ENCODE results near the gene CYP2B6.
A peak's percentile ranks its signal among the peaks of the same experiment; 100 is the strongest.
"Not testable (repeated sequence)": the region's sequence is repeated elsewhere in the genome, so short reads cannot be mapped to it uniquely, and the experiment has no call there.

Gene CYP2B6

DNA sequence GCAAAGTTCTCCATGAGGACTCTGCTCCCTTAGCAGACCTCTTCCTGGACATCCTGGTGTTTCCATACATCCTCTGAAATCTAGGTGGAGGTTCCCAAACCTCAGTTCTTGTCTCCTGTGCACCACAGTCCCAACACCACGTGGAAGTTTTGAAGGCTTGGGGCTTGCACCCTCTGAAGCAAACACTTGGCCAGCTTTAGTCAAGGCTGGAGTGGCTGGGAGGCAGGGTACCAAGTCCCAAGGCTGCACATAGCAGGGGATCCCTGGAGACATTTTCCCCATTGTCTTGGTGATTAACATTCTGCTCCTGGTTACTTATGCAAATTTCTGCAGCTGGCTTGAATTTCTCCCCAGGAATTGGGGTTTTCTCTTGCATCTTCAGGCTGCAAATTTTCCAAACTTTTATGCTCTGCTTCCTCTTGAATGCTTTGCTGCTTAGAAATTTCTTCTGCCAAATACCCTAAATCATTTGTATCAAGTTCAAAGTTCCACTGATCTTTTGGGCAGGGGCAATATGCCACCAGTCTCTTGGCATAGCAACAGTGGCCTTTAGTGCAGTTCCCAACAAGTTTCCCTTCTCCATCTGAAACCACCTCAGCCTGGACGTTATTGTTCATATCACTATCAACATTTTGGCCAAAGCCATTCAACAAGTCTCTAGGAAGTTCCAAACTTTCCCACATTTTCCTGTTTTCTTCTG is 10.2 kb upstream of the CYP2B6 start:
- FAIRE-seq; DNase-seq (ENCODE audit: low spot score): not testable (repeated sequence)

GRCh38 chr19:40981591-40981990 is 9.5 kb upstream of the CYP2B6 start:
- FAIRE-seq (no peak), DNase-seq (ENCODE audit: low spot score) (no peak)

- peak; percentile 25 for DNase-seq (ENCODE audit: low spot score)
- no peak for FAIRE-seq
Measured at GRCh38 chr19:40982594-40983101, 8.4 kb upstream of the CYP2B6 start.

DNA sequence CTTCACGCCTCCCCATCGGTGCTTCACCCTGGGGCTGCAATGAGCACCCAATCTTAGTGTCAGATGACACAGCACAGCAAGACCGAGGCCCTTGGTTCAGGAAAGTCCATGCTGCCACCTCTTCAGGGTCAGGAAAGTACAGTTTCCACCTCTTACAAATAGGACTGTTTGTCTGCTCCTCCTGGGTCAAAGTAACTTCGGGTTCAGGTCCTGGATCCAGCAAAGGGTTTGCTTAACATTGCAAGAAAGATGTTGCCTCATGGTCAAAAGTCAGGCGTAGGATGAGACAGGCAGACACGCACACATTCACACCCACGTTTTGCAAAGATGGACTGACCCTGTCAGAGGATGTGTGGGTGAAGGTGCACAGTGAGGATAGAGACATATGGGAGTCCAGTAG is 1.6 kb upstream of the CYP2B6 start:
- FAIRE-seq (no peak), DNase-seq (ENCODE audit: low spot score) (no peak)

GRCh38 chr19:40995355-40995754 is 4.3 kb downstream of the CYP2B6 start:
- no peak for FAIRE-seq
- DNase-seq (ENCODE audit: low spot score): no peak

DNA sequence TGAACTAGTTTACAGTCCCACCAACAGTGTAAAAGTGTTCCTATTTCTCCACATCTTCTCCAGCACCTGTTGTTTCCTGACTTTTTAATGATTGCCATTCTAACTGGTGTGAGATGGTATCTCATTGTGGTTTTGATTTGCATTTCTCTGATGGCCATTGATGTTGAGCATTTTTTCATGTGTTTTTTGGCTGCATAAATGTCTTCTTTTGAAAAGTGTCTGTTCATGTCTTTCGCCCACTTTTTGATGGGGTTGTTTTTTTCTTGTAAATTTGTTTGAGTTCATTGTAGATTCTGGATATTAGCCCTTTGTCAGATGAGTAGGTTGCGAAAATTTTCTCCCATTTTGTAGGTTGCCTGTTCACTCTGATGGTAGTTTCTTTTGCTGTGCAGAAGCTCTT is 7.9 kb downstream of the CYP2B6 start:
- FAIRE-seq; DNase-seq (ENCODE audit: low spot score): not testable (repeated sequence)

DNA sequence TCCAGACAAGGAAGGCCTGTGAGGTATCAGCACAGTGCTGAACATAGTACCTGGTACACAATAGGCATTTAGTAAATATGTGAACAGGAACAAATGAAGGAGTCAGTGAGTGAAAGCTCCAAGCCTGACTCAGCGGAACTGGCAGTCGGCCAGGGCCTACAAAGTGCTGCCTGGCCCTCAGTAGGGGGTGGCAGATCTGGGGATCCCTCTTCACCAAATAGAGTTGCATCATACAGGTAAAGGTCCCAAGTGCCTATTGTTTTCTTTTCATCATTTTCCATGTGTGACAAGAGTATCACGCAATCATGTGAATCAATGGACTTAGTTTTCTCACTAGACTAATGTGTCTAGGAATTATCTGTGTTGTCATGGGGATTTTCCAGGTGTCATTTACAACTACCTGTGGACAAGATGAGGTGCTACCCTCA is 9.2 kb downstream of the CYP2B6 start:
- DNase-seq (ENCODE audit: low spot score): peak; percentile 55
- FAIRE-seq: no peak

DNA sequence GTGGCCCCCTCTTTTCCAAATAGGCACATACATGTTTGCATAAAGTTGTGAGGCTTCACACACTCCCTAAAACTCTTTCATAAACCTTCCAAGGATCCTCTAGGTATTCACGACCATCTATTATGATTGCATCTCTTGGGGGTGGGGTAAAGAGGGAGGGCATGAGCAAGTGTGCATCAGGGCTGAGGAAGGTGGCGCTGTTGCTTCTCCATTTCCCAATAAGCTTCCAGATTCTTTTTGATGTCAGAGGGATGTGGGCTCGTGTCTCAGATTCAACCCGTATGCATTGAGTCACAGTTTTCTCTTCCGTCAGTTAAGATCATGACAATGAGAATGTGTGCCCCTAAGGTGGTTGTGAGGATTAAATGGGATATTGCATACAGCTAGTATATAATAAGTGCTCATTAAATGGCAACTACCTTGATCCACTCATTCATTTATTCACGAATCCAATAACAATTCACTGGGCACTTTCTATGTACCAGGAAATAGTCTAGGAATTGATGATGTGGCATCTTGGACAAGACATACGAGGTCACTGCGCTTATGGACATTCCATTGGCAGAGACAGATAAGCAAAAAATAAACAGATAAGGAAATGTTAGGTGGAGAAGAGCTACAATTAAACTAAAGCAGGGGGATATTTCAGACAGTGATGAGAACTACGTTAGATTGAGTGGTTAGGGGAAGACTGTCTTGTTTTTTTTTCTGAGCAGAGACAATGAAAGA is 10.3 kb downstream of the CYP2B6 start:
- DNase-seq (ENCODE audit: low spot score): no peak
- no peak for FAIRE-seq

GRCh38 chr19:41003656-41004055 is 12.6 kb downstream of the CYP2B6 start:
- not testable (repeated sequence) for DNase-seq (ENCODE audit: low spot score)
- peak; percentile 73 for FAIRE-seq

GRCh38 chr19:41009700-41010235 is 18.7 kb downstream of the CYP2B6 start:
- DNase-seq (ENCODE audit: low spot score): no peak
- FAIRE-seq: no peak

GRCh38 chr19:41013359-41013758 is 22.3 kb downstream of the CYP2B6 start:
- no peak for FAIRE-seq
- DNase-seq (ENCODE audit: low spot score): no peak

- FAIRE-seq (no peak), DNase-seq (ENCODE audit: low spot score) (no peak)
Measured at GRCh38 chr19:41014643-41015042, 23.6 kb downstream of the CYP2B6 start.

GRCh38 chr19:41016488-41017071 is 25.5 kb downstream of the CYP2B6 start:
- DNase-seq (ENCODE audit: low spot score) (no peak), FAIRE-seq (no peak)

GRCh38 chr19:41018736-41019290 is 27.7 kb downstream of the CYP2B6 start:
- no peak for FAIRE-seq
- DNase-seq (ENCODE audit: low spot score): no peak

DNA sequence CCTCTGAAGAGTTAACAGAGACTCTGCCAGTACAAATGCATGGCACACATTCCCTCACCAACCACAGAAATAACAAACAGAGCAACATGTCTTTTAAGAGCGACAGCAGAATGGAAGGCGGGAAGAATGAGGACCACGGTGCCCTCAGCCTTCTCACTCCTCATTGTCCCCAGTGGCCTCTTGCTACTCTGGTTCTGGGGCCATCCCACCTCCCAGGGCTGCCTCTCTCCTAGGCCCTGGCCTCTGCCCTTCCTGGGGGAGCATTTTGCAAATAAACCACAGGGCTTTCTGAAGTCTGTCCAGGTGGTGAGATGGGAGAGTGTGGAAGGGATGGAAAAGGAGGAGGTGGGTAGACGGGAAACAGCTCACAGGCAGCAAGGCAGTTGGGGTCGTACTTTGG is 28.3 kb downstream of the CYP2B6 start:
- no peak for FAIRE-seq
- no peak for DNase-seq (ENCODE audit: low spot score)

- no peak for FAIRE-seq
- DNase-seq (ENCODE audit: low spot score): no peak
Measured at GRCh38 chr19:41023193-41023592, 32.1 kb downstream of the CYP2B6 start.

- DNase-seq (ENCODE audit: low spot score) (no peak), FAIRE-seq (no peak)
Measured at GRCh38 chr19:41025411-41025810, 34.3 kb downstream of the CYP2B6 start.

GRCh38 chr19:41025871-41026270 is 34.8 kb downstream of the CYP2B6 start:
- DNase-seq (ENCODE audit: low spot score): peak; percentile 16
- no peak for FAIRE-seq

DNA sequence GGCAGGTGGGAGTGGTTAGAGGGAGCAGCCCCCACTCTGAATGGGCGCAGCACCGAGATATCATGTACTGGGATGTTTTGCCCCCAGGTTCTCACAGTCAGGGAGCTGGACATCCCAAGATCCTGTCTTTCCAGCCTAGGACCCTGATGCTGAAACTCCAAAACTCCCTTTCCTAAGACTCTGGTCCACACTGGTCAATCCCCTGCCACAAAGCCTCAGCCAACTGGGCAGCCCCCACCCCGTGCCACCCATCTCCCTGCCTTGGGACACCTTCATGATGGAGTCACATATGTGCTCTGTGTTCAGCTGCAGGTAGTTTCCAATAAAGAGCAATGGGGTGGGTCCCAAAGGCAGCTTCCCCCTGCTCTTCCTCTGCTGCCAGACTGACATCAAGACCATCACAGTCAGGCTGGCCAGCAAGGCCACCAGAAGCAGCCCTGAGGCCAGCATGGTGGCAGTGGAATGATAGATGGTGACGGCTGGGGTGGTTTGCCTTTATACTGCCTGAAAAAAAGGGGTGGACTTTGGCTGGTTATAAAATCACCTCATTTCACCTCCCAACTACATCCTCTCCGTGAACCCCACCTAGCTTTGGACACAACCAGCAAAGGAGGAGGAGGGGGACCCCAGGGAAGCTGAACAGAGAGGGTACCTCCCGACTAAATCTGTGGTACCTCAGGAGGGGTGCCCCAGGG is 36.3 kb downstream of the CYP2B6 start:
- FAIRE-seq (no peak), DNase-seq (ENCODE audit: low spot score) (no peak)

GRCh38 chr19:41029524-41030432 is 38.7 kb downstream of the CYP2B6 start:
- no peak for FAIRE-seq
- DNase-seq (ENCODE audit: low spot score): no peak
